ENCODE data around the gene FRAS1.
"Not testable (repeated sequence)": the region's sequence is repeated elsewhere in the genome, so short reads cannot be mapped to it uniquely, and the experiment has no call there.

FRAS1 gene

GRCh38 chr4:78318126-78318525 lies 261.0 kb downstream of the FRAS1 start:
- H3K4me3 ChIP-seq (ENCODE audit: low read depth, low read length): no peak overlapping the region

GRCh38 chr4:78320349-78320935 lies 263.3 kb downstream of the FRAS1 start:
- no peak overlapping the region for H3K4me3 ChIP-seq (ENCODE audit: low read depth, low read length)

GRCh38 chr4:78322032-78322431 lies 264.9 kb downstream of the FRAS1 start:
- H3K4me3 ChIP-seq (ENCODE audit: low read depth, low read length): no peak overlapping the region

- H3K4me3 ChIP-seq (ENCODE audit: low read depth, low read length): no peak overlapping the region
These were observed 266.3 kb downstream of the FRAS1 start for GRCh38 chr4:78323439-78323838.

- H3K4me3 ChIP-seq (ENCODE audit: low read depth, low read length): no peak overlapping the region
These were observed 267.5 kb downstream of the FRAS1 start for GRCh38 chr4:78324625-78325024.

- no peak overlapping the region for H3K4me3 ChIP-seq (ENCODE audit: low read depth, low read length)
These were observed 268.4 kb downstream of the FRAS1 start for GRCh38 chr4:78325271-78326157.

- H3K4me3 ChIP-seq (ENCODE audit: low read depth, low read length): not testable (repeated sequence)
These were observed 271.5 kb downstream of the FRAS1 start for GRCh38 chr4:78328591-78328990.

GRCh38 chr4:78331186-78331585 lies 274.1 kb downstream of the FRAS1 start:
- no peak overlapping the region for H3K4me3 ChIP-seq (ENCODE audit: low read depth, low read length)

GRCh38 chr4:78331965-78332364 lies 274.8 kb downstream of the FRAS1 start:
- no peak overlapping the region for H3K4me3 ChIP-seq (ENCODE audit: low read depth, low read length)

GRCh38 chr4:78332976-78333375 lies 275.9 kb downstream of the FRAS1 start:
- H3K4me3 ChIP-seq (ENCODE audit: low read depth, low read length): no peak overlapping the region

- no peak overlapping the region for H3K4me3 ChIP-seq (ENCODE audit: low read depth, low read length)
These were observed 279.2 kb downstream of the FRAS1 start for GRCh38 chr4:78336093-78336943.

GRCh38 chr4:78337244-78338020 lies 280.3 kb downstream of the FRAS1 start:
- H3K4me3 ChIP-seq (ENCODE audit: low read depth, low read length): no peak overlapping the region

GRCh38 chr4:78342125-78342524 lies 285.0 kb downstream of the FRAS1 start:
- no peak overlapping the region for H3K4me3 ChIP-seq (ENCODE audit: low read depth, low read length)

- H3K4me3 ChIP-seq (ENCODE audit: low read depth, low read length): no peak overlapping the region
These were observed 286.6 kb downstream of the FRAS1 start for GRCh38 chr4:78343682-78344081.

GRCh38 chr4:78345237-78345636 lies 288.1 kb downstream of the FRAS1 start:
- no peak overlapping the region for H3K4me3 ChIP-seq (ENCODE audit: low read depth, low read length)

- H3K4me3 ChIP-seq (ENCODE audit: low read depth, low read length): no peak overlapping the region
These were observed 289.1 kb downstream of the FRAS1 start for GRCh38 chr4:78346222-78346621.

- H3K4me3 ChIP-seq (ENCODE audit: low read depth, low read length): no peak overlapping the region
These were observed 290.4 kb downstream of the FRAS1 start for GRCh38 chr4:78347527-78347926.

- H3K4me3 ChIP-seq (ENCODE audit: low read depth, low read length): no peak overlapping the region
These were observed 296.8 kb downstream of the FRAS1 start for GRCh38 chr4:78353921-78354320.

GRCh38 chr4:78354782-78355181 lies 297.7 kb downstream of the FRAS1 start:
- no peak overlapping the region for H3K4me3 ChIP-seq (ENCODE audit: low read depth, low read length)

GRCh38 chr4:78355306-78355705 lies 298.2 kb downstream of the FRAS1 start:
- no peak overlapping the region for H3K4me3 ChIP-seq (ENCODE audit: low read depth, low read length)

Measured in iPS-11a (cell line).